Fibroblast of the aortic adventitia (primary cell): ENCODE measurements around the gene C1orf105. TPM values are rescaled to one million over a fixed set of nuclear protein-coding genes. Genes with fewer than 3 reads are reported as not detected.
"Not testable (repeated sequence)": the region's sequence is repeated elsewhere in the genome, so short reads cannot be mapped to it uniquely, and the experiment has no call there.

Source experiments
- DNase-seq: peaks from one replicate; pipeline ENCODE4 v3.0.0-alpha.2; 2010; ENCODE audit warnings: low read depth
- H3K4me3 ChIP-seq: 2 replicates; pipeline ENCODE4 v1.5.1; 2011; ENCODE audit warnings: low read depth, mild to moderate bottlenecking, control low read depth, low read length, moderate library complexity
- total RNA-seq: library from RNA; depleted of rRNA; stranded (reverse); fragments of >200 nt; gene quantifications from 2 replicates; pipeline ENCODE4 v1.2.3, GENCODE V29; 2012; ENCODE audit warnings: low replicate concordance
- TF ChIP-seq, protein P1 (sequence below): IDR thresholded peaks from 2 replicates; pipeline ENCODE4 v1.5.1; 2011; ENCODE audit warnings: mild to moderate bottlenecking, low read length, control low read depth, inconsistent platforms; ENCODE audit not compliant: insufficient read depth

Gene C1orf105
- total RNA-seq = not detected in 2 replicates

GRCh38 chr1:172420385-172420784 is at the start of gene C1orf105:
Gene C1orf105 (plus strand): TSS chr1:172420685. CDS start chr1:172420886, 201 bp downstream.
- no peak for DNase-seq
- H3K4me3 ChIP-seq = no peak within 1 kb of the TSS
- TF ChIP-seq, protein P1, sequence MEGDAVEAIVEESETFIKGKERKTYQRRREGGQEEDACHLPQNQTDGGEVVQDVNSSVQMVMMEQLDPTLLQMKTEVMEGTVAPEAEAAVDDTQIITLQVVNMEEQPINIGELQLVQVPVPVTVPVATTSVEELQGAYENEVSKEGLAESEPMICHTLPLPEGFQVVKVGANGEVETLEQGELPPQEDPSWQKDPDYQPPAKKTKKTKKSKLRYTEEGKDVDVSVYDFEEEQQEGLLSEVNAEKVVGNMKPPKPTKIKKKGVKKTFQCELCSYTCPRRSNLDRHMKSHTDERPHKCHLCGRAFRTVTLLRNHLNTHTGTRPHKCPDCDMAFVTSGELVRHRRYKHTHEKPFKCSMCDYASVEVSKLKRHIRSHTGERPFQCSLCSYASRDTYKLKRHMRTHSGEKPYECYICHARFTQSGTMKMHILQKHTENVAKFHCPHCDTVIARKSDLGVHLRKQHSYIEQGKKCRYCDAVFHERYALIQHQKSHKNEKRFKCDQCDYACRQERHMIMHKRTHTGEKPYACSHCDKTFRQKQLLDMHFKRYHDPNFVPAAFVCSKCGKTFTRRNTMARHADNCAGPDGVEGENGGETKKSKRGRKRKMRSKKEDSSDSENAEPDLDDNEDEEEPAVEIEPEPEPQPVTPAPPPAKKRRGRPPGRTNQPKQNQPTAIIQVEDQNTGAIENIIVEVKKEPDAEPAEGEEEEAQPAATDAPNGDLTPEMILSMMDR = no peak

- not testable (repeated sequence) for DNase-seq, H3K4me3 ChIP-seq
Observed at GRCh38 chr1:172371646-172372045, 48.8 kb upstream of the C1orf105 start.

GRCh38 chr1:172373864-172374263 is 46.6 kb upstream of the C1orf105 start:
- no peak overlapping the region for H3K4me3 ChIP-seq
- TF ChIP-seq, protein P1 = no peak
- no peak for DNase-seq

DNA sequence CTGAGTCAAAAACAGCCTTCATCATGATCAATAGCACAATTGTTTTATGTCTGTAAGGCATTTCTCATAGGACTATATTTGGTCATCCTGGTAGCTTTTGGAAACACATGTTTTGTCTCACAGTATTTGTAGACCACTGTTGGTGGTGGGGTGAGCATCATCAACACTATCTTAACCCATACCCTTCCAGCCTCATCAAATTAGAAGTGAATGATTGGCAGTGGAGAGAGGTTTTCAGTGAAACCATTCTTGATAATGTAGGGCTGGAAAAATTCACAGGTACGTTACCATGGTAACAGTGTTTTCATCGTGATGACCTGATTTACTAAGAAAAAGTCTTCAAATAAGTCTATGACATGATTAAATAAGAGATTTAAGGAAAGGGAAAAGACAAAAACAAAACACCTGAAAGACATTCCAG is 45.3 kb upstream of the C1orf105 start:
- TF ChIP-seq, protein P1 = no peak
- no peak for DNase-seq
- H3K4me3 ChIP-seq = no peak overlapping the region

DNA sequence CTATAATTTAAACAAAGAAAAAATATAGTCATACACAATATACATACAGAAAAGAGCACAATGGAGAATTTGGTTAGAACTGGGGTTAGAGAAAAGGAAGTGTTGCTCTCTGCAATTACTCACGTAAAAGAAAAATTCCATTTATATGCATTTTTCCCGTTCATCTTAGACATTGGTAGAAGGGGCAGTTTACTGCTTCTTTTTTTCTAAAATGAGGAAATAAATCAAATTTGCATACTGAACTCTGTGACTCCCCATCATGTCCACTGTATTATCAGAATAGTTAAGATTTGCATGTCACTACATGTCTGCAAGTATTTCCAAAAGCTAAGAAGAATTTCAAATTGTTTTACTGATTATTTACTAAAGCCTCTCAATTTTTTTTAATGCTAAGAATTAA is 44.1 kb upstream of the C1orf105 start:
- DNase-seq = no peak
- TF ChIP-seq, protein P1 = no peak
- no peak overlapping the region for H3K4me3 ChIP-seq

DNA sequence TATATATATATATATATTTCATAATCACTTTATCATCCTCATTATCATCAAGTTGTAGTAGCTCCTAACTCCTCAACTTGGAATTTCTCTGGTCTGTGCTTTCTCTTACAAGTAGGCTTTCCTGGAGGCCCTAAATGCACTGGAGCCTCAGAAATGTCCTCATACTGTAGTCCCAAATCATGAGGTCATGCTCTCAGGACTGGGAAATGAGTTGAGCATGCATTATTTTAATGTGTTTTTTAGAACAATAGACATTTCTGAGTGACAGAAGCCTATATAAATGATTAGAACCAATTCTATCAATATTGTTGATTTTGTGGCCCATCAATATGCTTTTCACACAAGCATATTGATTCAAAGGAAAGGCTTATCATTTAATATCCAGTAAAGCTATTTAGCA is 42.9 kb upstream of the C1orf105 start:
- no peak for DNase-seq
- TF ChIP-seq, protein P1 = no peak
- H3K4me3 ChIP-seq = no peak overlapping the region

DNA sequence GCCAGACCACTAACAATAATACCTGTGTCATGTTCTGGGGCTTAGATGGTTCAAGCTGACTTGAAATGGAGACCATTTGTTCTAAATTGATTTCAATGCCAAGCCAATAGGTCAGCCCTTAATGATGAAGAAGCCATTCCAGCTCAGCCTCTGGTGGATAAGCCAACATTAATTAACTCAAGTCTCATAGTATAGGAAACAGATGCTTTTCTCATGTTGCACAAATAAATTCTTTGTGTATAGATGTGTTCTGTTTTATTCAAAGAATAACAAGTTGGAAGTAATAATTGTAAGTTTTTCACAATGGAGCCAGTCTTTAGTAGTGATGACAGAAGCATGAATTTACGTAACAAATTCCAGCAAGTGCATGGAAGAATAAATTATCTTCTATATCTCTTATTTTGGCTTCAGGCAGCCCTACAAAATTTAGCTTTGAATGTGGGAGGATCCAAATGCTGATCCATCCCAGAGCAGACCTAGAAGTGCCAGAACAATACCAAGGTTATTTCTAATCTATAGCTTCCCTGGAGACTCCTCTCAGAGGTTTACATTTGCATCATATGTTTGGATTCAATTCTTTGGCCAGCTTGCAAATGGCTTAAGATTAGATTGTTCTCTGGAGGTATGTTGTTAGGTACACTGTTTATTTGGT is 42.2 kb upstream of the C1orf105 start:
- TF ChIP-seq, protein P1 = no peak
- peak; percentile 49 for DNase-seq
- no peak overlapping the region for H3K4me3 ChIP-seq
